ENCODE measurements around the gene SDCBP2.

SDCBP2 gene

DNA sequence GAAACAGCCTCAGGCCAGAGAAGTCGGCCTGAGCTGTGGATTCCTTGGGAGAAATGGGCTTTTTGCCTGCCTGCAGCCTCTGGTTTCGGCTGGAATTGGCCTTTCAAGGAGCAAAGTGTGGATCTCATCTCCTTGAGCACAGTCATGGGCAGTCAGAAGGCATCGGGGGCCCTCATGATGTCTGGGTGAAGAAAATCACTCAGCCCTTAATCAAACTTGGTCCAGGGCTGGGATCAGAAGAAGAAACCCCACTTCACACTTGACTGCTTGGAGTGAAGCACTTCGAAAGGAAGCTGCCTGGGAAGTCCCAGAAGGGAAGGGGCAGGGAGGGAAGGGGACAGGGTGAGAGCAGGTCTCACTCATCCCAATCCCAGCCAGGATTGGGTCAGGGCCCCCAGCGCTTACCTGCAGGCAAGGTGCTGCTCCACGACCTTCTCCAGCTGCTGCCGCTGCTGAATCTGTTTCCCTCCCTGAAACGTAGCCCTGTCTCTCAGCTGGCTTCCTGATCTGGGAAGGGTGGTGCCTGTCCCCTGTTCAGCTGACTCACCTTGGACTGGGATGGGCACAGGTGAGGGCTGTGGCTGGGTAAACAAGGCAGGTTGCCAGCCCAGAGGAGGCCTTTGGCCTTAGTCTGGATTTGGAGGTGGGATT is at the start of gene SDCBP2:
TSS of gene SDCBP2 (minus strand) at position 460 of the 651 bp plus-strand sequence. CDS start 8,723 bp downstream, outside the sequence.
- DNase-seq, result no peak

DNA sequence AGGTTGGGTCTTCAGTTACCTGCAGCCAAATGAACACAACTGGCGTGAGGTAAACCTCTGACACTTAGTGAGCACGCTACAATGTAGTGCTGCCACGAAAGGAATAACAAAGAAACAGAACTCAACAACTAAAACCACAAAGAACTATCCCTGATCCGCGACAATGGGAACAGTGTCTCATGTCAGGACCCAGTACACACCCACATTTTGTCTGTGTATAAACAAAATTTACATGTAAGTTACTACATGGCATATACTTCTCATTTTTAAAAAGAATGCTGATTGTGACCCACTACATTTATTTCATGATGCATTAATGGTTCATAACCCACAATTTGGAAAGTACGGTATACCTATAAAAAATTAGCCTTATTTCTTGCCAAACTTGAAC is 49.8 kb upstream of the SDCBP2 start:
- DNase-seq, result no peak

- no peak for DNase-seq
These were observed 49.2 kb upstream of the SDCBP2 start for GRCh38 chr20:1377984-1378734.

DNA sequence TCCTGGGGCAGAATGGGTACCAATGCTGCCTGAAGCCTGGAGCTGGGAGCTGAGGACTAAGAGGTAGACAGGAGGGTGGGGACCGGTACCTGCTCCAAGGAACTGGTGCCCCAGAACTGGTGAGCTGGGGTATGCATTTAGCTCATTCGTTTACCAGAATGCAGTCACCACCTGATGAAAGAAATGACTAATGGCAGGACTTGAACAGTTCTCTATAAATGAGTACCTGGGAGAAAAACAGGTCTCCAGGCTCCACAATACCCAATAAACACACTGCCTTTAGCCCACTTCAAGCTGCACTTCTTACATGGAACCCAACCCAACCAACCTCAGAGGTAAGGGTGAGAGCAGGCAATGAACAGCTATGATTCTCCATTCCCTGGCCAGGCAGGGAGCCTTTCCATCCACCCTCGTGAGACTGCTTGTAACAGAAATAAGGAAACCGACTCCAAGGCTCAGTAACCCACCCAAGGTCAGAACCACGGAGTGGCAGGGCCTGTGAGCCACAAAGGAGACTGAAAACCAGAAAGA is 48.5 kb upstream of the SDCBP2 start:
- no peak for DNase-seq

DNA sequence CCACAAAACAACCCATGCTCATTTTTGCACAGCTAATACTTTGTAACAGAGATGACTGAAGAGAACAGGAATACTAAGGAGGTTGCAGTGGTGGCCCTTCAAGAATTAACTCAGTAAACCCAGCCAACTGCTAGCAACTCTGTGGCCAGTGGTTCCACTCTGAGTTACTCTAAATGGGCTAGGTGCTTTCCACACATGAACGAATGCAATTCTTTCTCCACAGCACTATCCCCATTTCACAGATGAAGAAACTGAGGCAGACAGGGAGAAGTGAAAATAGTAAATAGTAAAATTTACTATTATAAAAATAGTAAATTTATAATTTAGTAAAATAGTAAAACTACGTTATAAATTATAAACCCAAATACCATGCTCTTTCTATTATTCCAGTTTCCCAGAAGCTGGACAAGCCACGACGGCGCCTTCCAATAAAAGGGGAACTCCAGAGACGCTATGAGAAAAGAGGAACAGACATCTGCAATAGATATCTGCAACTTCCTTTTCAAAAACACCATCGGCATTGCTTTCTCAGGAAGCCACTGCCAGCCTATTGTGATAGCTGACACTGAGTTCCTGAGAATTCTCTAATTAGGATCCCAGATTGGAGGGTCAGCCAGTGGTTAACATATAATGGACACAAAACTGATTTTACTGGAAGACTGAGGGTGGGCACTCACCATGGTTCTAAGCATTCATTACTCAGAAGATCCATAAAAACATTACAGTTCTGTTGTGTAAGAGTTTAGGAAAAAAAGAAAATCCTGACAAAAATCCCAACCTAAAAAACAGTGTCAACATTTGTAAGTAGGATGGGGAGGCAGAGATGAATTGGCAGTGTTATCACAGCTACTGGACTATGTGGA is 47.7 kb upstream of the SDCBP2 start:
- no peak for DNase-seq

DNA sequence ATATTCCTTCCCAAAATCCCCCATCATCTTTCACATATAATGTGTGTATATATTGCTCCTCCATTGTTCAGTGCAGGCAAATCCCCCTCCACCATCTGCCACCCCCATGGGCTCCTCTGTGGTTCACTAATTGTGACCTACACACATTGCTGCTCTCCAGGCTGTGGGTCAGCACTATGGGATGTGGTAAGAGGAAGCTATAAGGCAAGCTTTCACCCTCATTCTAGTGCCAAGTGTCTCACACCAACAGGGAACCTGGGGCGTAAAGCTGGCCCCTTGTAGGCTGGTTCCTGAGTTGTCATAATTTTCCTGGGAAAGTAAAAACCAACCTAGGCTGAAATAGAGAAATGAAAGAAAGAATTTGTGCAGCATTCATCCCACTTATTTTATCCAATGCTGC is 47.1 kb upstream of the SDCBP2 start:
- no peak for DNase-seq

DNA sequence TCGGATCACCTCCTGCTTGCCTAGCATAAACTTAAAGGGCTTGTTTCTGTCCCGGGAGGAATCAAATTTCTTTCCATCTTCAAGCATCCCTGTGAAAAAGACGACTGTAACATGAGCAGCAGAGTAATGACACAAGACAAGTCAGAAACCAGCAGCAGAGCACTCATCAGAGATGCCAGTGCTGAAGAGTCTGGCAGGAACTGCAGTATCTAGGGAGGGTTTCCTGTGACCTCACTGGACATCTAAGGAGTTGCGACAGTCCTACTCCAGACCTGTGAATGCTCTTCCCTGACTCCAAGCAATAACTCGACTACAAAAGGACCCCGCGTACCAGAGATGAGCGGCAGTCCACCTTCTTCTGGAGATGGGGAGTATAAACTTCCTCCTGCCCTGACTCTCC is 46.6 kb upstream of the SDCBP2 start:
- no peak for DNase-seq

DNA sequence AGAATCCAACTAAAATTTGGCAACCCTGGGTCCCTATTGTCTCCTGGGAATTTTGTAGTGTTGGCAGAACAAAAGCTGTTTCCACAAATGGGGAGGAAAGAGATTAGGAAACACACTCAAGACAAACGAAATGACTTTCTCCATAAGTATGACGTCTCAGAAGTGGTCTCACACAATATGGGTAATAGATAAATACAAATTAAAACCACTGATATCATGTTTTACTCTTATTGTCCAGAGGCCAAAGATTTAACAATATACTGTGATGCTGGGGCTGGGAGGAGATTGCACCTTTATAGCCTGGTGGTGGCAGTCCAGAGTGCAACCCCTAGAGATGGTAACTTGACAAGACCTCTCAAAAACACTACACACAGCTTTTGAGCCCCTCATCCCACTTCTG is 45.3 kb upstream of the SDCBP2 start:
- DNase-seq, result no peak

GRCh38 chr20:1373614-1374013 is 44.7 kb upstream of the SDCBP2 start:
- DNase-seq, result no peak

DNA sequence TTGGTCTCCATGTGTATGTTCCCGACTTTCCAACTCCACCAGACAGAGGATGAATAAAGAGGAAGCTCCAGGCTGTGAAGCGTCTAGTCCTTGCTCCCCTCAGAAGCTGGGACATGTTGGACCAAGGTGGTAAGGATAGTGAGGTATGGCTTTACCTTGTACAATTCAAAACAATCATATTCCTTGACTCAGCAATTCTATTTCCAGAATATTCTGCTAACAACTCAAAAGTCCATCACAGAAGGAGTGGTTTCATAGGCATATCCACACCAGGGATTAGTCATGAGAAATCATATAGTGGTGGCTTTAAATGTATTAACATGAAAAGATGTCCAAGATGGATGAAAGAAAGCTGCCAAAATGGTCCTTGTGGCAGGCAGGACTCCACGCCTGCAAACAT is 44.1 kb upstream of the SDCBP2 start:
- DNase-seq, result no peak

GRCh38 chr20:1371830-1372539 is 43.0 kb upstream of the SDCBP2 start:
- DNase-seq, result no peak

DNA sequence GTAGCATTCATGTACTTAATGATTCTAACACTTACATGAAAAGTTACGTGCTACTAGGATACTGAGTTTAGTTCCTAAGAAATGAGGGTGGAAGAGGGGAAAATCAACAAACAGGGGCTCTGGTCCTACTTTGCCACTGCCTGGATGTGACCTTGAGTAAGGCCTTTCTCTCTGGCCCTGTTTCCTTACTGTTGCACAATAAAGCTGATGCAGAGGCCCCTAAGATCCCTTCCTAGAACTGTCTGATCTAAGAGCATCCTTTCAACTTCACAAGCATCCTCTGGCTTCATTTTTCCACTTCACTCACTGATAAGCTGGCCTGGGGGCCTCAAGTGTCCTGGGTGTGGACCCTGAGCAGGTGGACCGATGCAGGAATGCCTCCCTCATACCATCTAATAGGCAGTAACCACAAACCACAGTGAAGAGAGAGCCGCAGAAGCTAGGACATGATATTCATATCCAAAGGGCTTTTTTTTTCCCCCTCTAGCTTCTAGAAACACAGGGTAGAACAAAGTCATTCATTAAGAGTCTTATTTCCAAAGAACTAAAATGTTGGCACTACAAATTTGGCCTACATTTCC is 42.4 kb upstream of the SDCBP2 start:
- DNase-seq, result no peak

GRCh38 chr20:1370548-1371110 is 41.7 kb upstream of the SDCBP2 start:
- no peak for DNase-seq

GRCh38 chr20:1369970-1370369 is 41.0 kb upstream of the SDCBP2 start:
- DNase-seq, result no peak

- no peak for DNase-seq
These were observed 39.7 kb upstream of the SDCBP2 start for GRCh38 chr20:1368448-1369199.

DNA sequence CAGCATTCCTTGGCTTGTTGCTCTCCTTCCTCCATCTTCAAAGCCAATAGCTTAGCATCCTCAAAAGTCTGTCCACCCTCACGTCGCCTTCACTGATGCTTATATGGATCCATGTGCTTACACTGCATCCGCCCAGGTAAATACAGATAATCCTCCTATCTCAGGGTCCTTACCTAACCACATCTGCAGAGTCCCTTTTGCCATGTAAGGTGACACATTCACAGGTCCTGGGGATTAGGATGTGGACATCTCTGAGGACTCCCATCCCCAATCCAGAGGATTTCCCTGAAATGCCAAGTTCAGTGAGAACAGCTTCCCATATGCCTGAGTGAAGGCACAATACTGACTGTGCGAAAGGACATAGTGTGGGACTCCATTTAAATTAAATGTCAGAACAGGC is 38.5 kb upstream of the SDCBP2 start:
- DNase-seq, result no peak

GRCh38 chr20:1364106-1364505 is 35.2 kb upstream of the SDCBP2 start:
- peak; percentile 28 for DNase-seq

- DNase-seq, result no peak
These were observed 34.6 kb upstream of the SDCBP2 start for GRCh38 chr20:1363522-1363921.

- DNase-seq, result no peak
These were observed 33.5 kb upstream of the SDCBP2 start for GRCh38 chr20:1362484-1362883.

DNA sequence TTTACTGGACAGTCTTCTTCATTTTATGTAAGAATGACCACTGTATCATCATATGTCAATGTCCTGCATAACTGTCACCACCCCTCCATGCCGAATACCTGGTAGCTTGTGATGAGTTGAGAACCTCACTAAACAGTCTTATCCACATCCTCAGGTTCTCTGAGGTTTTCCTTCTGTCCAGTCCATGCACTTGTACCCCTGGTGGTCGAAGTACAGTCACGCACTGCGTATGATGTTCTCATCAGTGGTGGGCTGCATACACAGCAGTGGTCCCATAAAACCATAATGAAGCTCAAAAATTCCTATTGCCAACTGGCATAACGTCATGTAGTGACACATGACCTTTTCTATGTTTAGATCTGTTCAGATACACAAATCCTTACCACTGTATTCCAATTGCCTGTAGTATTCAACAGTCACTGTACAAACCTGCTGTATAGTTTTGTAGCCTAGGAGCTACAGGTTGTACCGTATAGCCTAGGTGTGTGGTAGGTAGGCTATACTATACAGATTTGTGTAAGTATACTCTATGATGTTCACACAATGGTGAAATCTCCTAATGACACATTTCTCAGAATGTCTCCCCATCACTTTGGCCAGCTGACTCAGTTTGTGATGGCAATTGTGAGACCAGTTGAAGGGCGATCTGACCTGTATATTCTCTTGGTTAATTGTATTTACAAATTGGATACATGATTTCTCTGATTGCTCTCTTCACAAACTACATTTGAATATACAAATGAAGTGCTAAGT is 31.3 kb upstream of the SDCBP2 start:
- DNase-seq, result no peak

All from activated CD8-positive, alpha-beta memory T cell treated with anti-CD3 and anti-CD28 coated beads, Interleukin-2, amount 50 U/mL, for 4 hours (primary cell).